ENCODE results near the gene MS4A7. TPM values are rescaled to one million over a fixed set of nuclear protein-coding genes. Genes with fewer than 3 reads are reported as not detected.

Gene MS4A7
- polyA plus RNA-seq (2012; ENCODE audit: insufficient read depth, insufficient read length, low read depth): not detected

- Histone ChIP-seq H3K27me3 (no peaks in the 10 kb centered on the region), H3K9me3 (no peaks in the 10 kb centered on the region), H3K36me3 (no peaks in the 10 kb centered on the region), H3K4me3 (ENCODE audit: low read depth, low read length) (no peak within 1 kb of the TSS), H3K4me1 (no peaks in the 10 kb centered on the region)
- DNase-seq: no peak
- TF ChIP-seq, protein P1, sequence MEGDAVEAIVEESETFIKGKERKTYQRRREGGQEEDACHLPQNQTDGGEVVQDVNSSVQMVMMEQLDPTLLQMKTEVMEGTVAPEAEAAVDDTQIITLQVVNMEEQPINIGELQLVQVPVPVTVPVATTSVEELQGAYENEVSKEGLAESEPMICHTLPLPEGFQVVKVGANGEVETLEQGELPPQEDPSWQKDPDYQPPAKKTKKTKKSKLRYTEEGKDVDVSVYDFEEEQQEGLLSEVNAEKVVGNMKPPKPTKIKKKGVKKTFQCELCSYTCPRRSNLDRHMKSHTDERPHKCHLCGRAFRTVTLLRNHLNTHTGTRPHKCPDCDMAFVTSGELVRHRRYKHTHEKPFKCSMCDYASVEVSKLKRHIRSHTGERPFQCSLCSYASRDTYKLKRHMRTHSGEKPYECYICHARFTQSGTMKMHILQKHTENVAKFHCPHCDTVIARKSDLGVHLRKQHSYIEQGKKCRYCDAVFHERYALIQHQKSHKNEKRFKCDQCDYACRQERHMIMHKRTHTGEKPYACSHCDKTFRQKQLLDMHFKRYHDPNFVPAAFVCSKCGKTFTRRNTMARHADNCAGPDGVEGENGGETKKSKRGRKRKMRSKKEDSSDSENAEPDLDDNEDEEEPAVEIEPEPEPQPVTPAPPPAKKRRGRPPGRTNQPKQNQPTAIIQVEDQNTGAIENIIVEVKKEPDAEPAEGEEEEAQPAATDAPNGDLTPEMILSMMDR (IDR thresholded peaks at IDR 0.05; ENCODE audit: low read depth, low read length): no peak
These were observed at the start of gene MS4A7 for GRCh38 chr11:60378354-60378753. TSS of gene MS4A7 (plus strand) at chr11:60378532. CDS start at chr11:60383142, 4,610 bp downstream.

GRCh38 chr11:60332846-60333245 is 45.5 kb upstream of the MS4A7 start:
- TF ChIP-seq, protein P1 (IDR thresholded peaks at IDR 0.05; ENCODE audit: low read depth, low read length): no peak
- no peak for DNase-seq
- H3K36me3 ChIP-seq: no peaks in the 10 kb centered on the region
- no peaks in the 10 kb centered on the region for H3K9me3 ChIP-seq
- H3K4me1 ChIP-seq: no peaks in the 10 kb centered on the region
- H3K27me3 ChIP-seq: no peaks in the 10 kb centered on the region
- H3K4me3 ChIP-seq (ENCODE audit: low read depth, low read length): no peak overlapping the region

DNA sequence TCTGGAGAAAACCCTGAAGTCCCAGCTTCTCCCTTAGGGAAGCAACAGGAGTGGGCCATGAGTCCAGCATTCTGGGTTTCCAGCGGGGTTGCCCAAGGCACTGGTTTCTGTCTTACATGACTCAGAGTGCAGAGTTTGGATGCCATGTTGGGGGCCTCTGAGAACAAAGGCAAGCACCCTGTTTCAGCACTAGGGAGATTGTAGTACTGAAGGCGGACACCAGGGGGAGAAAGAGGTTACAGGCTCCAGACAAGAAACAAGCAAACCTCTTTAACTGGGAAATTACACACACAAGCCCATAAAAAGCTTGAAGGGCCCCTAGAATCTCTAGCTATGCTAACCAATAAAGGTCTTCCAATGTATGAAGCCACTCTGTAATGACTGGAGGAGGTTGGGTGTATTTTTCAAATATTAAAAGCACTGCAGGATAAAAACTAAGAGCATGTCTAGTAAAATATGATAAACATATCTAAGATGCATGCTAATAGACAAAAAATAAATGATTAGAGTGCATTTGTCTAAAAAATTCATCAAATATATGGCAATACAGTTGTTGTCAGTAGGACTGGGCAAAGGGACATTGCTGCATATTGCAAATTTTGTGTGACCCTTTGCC is 44.2 kb upstream of the MS4A7 start:
- TF ChIP-seq, protein P1 (IDR thresholded peaks at IDR 0.05; ENCODE audit: low read depth, low read length): peak; percentile 62
- H3K27me3 ChIP-seq: no peaks in the 10 kb centered on the region
- peak; percentile 39 for DNase-seq
- H3K4me1 ChIP-seq: no peaks in the 10 kb centered on the region
- H3K4me3 ChIP-seq (ENCODE audit: low read depth, low read length): no peak overlapping the region
- no peaks in the 10 kb centered on the region for H3K36me3 ChIP-seq
- H3K9me3 ChIP-seq: no peaks in the 10 kb centered on the region

GRCh38 chr11:60336767-60337391 is 41.5 kb upstream of the MS4A7 start:
- TF ChIP-seq, protein P1 (IDR thresholded peaks at IDR 0.05; ENCODE audit: low read depth, low read length): no peak
- no peak for DNase-seq

GRCh38 chr11:60338053-60338452 is 40.3 kb upstream of the MS4A7 start:
- Histone ChIP-seq H3K9me3 (no peaks in the 10 kb centered on the region), H3K27me3 (no peaks in the 10 kb centered on the region), H3K4me3 (ENCODE audit: low read depth, low read length) (no peak overlapping the region), H3K36me3 (no peaks in the 10 kb centered on the region), H3K4me1 (no peaks in the 10 kb centered on the region)
- no peak for DNase-seq
- TF ChIP-seq, protein P1 (IDR thresholded peaks at IDR 0.05; ENCODE audit: low read depth, low read length): no peak

More at GRCh38 chr11:60336767-60337391, 41.5 kb upstream of the MS4A7 start:
- Histone ChIP-seq H3K4me3 (ENCODE audit: low read depth, low read length) (no peak overlapping the region), H3K9me3 (no peaks in the 10 kb centered on the region), H3K36me3 (no peaks in the 10 kb centered on the region), H3K4me1 (no peaks in the 10 kb centered on the region), H3K27me3 (no peaks in the 10 kb centered on the region)

DNA sequence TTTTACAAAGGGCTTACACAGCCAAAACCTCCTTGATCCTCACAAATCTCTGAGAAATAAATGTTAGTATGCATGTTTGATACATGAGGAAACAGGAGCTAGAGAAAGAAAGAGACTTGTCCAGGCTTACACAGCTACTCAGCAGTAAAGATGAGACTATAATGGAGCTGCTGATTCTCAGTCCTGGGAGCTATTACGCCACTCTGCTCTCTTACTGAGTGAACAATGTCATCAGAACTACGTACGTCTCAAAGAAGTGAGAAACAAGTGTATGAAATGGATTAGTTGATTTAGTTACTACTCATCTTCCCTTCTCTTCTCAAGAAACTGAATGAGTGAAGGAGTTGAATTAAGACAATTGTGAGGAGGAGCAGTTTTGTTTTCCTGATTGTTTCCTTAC is 39.0 kb upstream of the MS4A7 start:
- no peaks in the 10 kb centered on the region for H3K4me1 ChIP-seq
- no peaks in the 10 kb centered on the region for H3K36me3 ChIP-seq
- TF ChIP-seq, protein P1 (IDR thresholded peaks at IDR 0.05; ENCODE audit: low read depth, low read length): no peak
- DNase-seq: no peak
- no peaks in the 10 kb centered on the region for H3K9me3 ChIP-seq
- H3K4me3 ChIP-seq (ENCODE audit: low read depth, low read length): no peak overlapping the region
- no peaks in the 10 kb centered on the region for H3K27me3 ChIP-seq

Measured in BE2C (cell line).